Epithelial cell of proximal tubule (primary cell): ENCODE measurements around the gene TMPRSS15. TPM values are rescaled to one million over a fixed set of nuclear protein-coding genes. Genes with fewer than 3 reads are reported as not detected.

Experiments
- DNase-seq: peaks from one replicate; pipeline ENCODE4 v3.0.0-alpha.2; 2011; ENCODE audit warnings: low read depth
- H3K4me3 ChIP-seq: 2 replicates; pipeline ENCODE4 v1.5.1; 2011; ENCODE audit warnings: low read depth, mild to moderate bottlenecking, low read length
- total RNA-seq: library from RNA; depleted of rRNA; stranded (reverse); fragments of >200 nt; gene quantifications from 2 replicates; pipeline ENCODE4 v1.2.3, GENCODE V29; 2015
- TF ChIP-seq, protein P1 (sequence below): conservative IDR thresholded peaks from 2 replicates; pipeline ENCODE4 v1.5.1; 2012; ENCODE audit warnings: low read depth, mild to moderate bottlenecking, low read length

The TMPRSS15 gene
- total RNA-seq, 1 donor from 2014 or later = not detected

- DNase-seq = no peak
- TF ChIP-seq, protein P1, sequence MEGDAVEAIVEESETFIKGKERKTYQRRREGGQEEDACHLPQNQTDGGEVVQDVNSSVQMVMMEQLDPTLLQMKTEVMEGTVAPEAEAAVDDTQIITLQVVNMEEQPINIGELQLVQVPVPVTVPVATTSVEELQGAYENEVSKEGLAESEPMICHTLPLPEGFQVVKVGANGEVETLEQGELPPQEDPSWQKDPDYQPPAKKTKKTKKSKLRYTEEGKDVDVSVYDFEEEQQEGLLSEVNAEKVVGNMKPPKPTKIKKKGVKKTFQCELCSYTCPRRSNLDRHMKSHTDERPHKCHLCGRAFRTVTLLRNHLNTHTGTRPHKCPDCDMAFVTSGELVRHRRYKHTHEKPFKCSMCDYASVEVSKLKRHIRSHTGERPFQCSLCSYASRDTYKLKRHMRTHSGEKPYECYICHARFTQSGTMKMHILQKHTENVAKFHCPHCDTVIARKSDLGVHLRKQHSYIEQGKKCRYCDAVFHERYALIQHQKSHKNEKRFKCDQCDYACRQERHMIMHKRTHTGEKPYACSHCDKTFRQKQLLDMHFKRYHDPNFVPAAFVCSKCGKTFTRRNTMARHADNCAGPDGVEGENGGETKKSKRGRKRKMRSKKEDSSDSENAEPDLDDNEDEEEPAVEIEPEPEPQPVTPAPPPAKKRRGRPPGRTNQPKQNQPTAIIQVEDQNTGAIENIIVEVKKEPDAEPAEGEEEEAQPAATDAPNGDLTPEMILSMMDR = no peak
- no peak overlapping the region for H3K4me3 ChIP-seq
Measured at GRCh38 chr21:18228060-18228739, 175.4 kb downstream of the TMPRSS15 start.

GRCh38 chr21:18222346-18222745, 181.2 kb downstream of the TMPRSS15 start:
- TF ChIP-seq, protein P1 = no peak
- no peak for DNase-seq
- H3K4me3 ChIP-seq = no peak overlapping the region

DNA sequence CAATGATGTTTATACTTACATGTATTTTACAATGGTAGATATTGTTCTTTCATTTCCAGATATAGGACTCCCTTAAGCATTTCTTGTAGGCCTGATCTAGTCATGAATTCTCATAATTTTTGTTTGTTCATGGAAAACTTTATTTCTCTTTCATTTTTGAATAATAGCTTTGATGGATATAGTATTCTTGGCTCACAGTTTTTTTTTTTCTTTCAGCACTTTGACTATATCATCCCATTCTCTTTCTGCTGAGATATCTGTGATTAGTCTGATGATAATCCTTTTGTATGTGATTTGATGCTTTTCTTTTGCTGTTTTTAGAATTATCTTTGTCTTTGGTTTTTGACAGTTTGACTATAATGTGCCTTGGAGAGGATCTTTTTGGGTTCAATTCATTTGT, 183.1 kb downstream of the TMPRSS15 start:
- TF ChIP-seq, protein P1 = no peak
- H3K4me3 ChIP-seq = no peak overlapping the region
- DNase-seq = no peak

Other genes with a start within 250 kb of the TMPRSS15 start
- gene CHODL, start 159.0 kb downstream of the TMPRSS15 start, total RNA-seq = 0.14 and 0.81 TPM in 2 replicates